DMS114 treated with DMSO at 0.1 percent for 48 hours (cell line): ENCODE results near the gene GP2.
"Not testable (repeated sequence)": the region's sequence is repeated elsewhere in the genome, so short reads cannot be mapped to it uniquely, and the experiment has no call there.

ENCODE experiments used
- DNase-seq: peaks from one replicate; lab custom pipeline; 2025; ENCODE audit not compliant: unreplicated experiment; lab: John Stamatoyannopoulos, UW

GP2 gene

GRCh38 chr16:20326321-20326720 lies 992 bp downstream of the GP2 start:
- no peak for DNase-seq

GRCh38 chr16:20325005-20325404 lies 2.3 kb downstream of the GP2 start:
- DNase-seq, result no peak

- DNase-seq, result no peak
Observed at GRCh38 chr16:20323591-20324117, 3.7 kb downstream of the GP2 start.

GRCh38 chr16:20322696-20323095 lies 4.6 kb downstream of the GP2 start:
- no peak for DNase-seq

GRCh38 chr16:20321671-20322070 lies 5.6 kb downstream of the GP2 start:
- no peak for DNase-seq

- DNase-seq, result not testable (repeated sequence)
Observed at GRCh38 chr16:20321051-20321450, 6.3 kb downstream of the GP2 start.

- no peak for DNase-seq
Observed at GRCh38 chr16:20320592-20320991, 6.7 kb downstream of the GP2 start.

- no peak for DNase-seq
Observed at GRCh38 chr16:20320178-20320577, 7.1 kb downstream of the GP2 start.

- no peak for DNase-seq
Observed at GRCh38 chr16:20319406-20319805, 7.9 kb downstream of the GP2 start.

- DNase-seq, result no peak
Observed at GRCh38 chr16:20318437-20318836, 8.9 kb downstream of the GP2 start.

- no peak for DNase-seq
Observed at GRCh38 chr16:20318006-20318405, 9.3 kb downstream of the GP2 start.

- DNase-seq, result no peak
Observed at GRCh38 chr16:20317117-20317516, 10.2 kb downstream of the GP2 start.

GRCh38 chr16:20316715-20317114 lies 10.6 kb downstream of the GP2 start:
- DNase-seq, result no peak

- DNase-seq, result no peak
Observed at GRCh38 chr16:20315764-20316163, 11.5 kb downstream of the GP2 start.

- no peak for DNase-seq
Observed at GRCh38 chr16:20314575-20314974, 12.7 kb downstream of the GP2 start.

GRCh38 chr16:20313741-20314140 lies 13.6 kb downstream of the GP2 start:
- DNase-seq, result no peak

- not testable (repeated sequence) for DNase-seq
Observed at GRCh38 chr16:20312536-20313095, 14.7 kb downstream of the GP2 start.

- DNase-seq, result no peak
Observed at GRCh38 chr16:20311548-20311947, 15.8 kb downstream of the GP2 start.

- no peak for DNase-seq
Observed at GRCh38 chr16:20310421-20311395, 16.6 kb downstream of the GP2 start.

GRCh38 chr16:20309786-20310185 lies 17.5 kb downstream of the GP2 start:
- no peak for DNase-seq

GRCh38 chr16:20308801-20309590 lies 18.3 kb downstream of the GP2 start:
- DNase-seq, result no peak
